ENCODE results near the gene LRRFIP2. TPM values are rescaled to one million over a fixed set of nuclear protein-coding genes. Genes with fewer than 3 reads are reported as not detected.
"Not testable (repeated sequence)": the region's sequence is repeated elsewhere in the genome, so short reads cannot be mapped to it uniquely, and the experiment has no call there.

Gene LRRFIP2
- total RNA-seq, 1 donor from 2014 or later: 60.1 TPM

- no peak for ATAC-seq
- DNase-seq (ENCODE audit: low spot score): no peak
- intact Hi-C loops (cut with DNase I): no loop called here
Observed at GRCh38 chr3:37126856-37127255, 47.5 kb downstream of the LRRFIP2 start.

- ATAC-seq (no peak), DNase-seq (ENCODE audit: low spot score) (no peak)
- intact Hi-C loops (cut with DNase I): no loop called here
Observed at GRCh38 chr3:37125195-37126073, 48.9 kb downstream of the LRRFIP2 start.

GRCh38 chr3:37124435-37124834, 49.9 kb downstream of the LRRFIP2 start:
- intact Hi-C loops (cut with DNase I): no loop called here
- DNase-seq (ENCODE audit: low spot score) (no peak), ATAC-seq (no peak)

- no peak for DNase-seq (ENCODE audit: low spot score)
- intact Hi-C loops (cut with DNase I): no loop called here
- ATAC-seq: no peak
Observed at GRCh38 chr3:37123292-37123691, 51.1 kb downstream of the LRRFIP2 start.

GRCh38 chr3:37122069-37122468, 52.3 kb downstream of the LRRFIP2 start:
- intact Hi-C loops (cut with DNase I); ATAC-seq; DNase-seq (ENCODE audit: low spot score): not testable (repeated sequence)

- DNase-seq (ENCODE audit: low spot score) (no peak), ATAC-seq (no peak)
- intact Hi-C loops (cut with DNase I): no loop called here
Observed at GRCh38 chr3:37118163-37118562, 56.2 kb downstream of the LRRFIP2 start.

GRCh38 chr3:37117548-37117947, 56.8 kb downstream of the LRRFIP2 start:
- ATAC-seq: no peak

GRCh38 chr3:37116998-37117397, 57.4 kb downstream of the LRRFIP2 start:
- no peak for DNase-seq (ENCODE audit: low spot score)
- no peak for ATAC-seq
- intact Hi-C loops (cut with DNase I): no loop called here

More at GRCh38 chr3:37117548-37117947, 56.8 kb downstream of the LRRFIP2 start:
- intact Hi-C loops (cut with DNase I): no loop called here
- DNase-seq (ENCODE audit: low spot score): no peak

- ATAC-seq: no peak
- no peak for DNase-seq (ENCODE audit: low spot score)
- intact Hi-C loops (cut with DNase I): no loop called here
Observed at GRCh38 chr3:37115446-37115845, 58.9 kb downstream of the LRRFIP2 start.

GRCh38 chr3:37114251-37115145, 59.9 kb downstream of the LRRFIP2 start:
- no peak for ATAC-seq
- DNase-seq (ENCODE audit: low spot score): no peak
- intact Hi-C loops (cut with DNase I): no loop called here

GRCh38 chr3:37112987-37113386, 61.4 kb downstream of the LRRFIP2 start:
- DNase-seq (ENCODE audit: low spot score): no peak
- intact Hi-C loops (cut with DNase I): no loop called here

GRCh38 chr3:37111199-37111598, 63.2 kb downstream of the LRRFIP2 start:
- DNase-seq (ENCODE audit: low spot score) (no peak), ATAC-seq (no peak)
- intact Hi-C loops (cut with DNase I): no loop called here

More at GRCh38 chr3:37112987-37113386, 61.4 kb downstream of the LRRFIP2 start:
- ATAC-seq: no peak

GRCh38 chr3:37107846-37108245, 66.5 kb downstream of the LRRFIP2 start:
- intact Hi-C loops (cut with DNase I): no loop called here
- ATAC-seq: no peak
- DNase-seq (ENCODE audit: low spot score): no peak

GRCh38 chr3:37103103-37103808, 71.1 kb downstream of the LRRFIP2 start:
- DNase-seq (ENCODE audit: low spot score) (no peak), ATAC-seq (no peak)
- intact Hi-C loops (cut with DNase I): no loop called here

GRCh38 chr3:37100411-37100810, 74.0 kb downstream of the LRRFIP2 start:
- DNase-seq (ENCODE audit: low spot score) (no peak), ATAC-seq (no peak)
- intact Hi-C loops (cut with DNase I): no loop called here

- no peak for DNase-seq (ENCODE audit: low spot score)
- intact Hi-C loops (cut with DNase I): no loop called here
- ATAC-seq: no peak
Observed at GRCh38 chr3:37099469-37099868, 74.9 kb downstream of the LRRFIP2 start.

- ATAC-seq (no peak), DNase-seq (ENCODE audit: low spot score) (no peak)
- intact Hi-C loops (cut with DNase I): no loop called here
Observed at GRCh38 chr3:37098884-37099283, 75.5 kb downstream of the LRRFIP2 start.

GRCh38 chr3:37097776-37098175, 76.6 kb downstream of the LRRFIP2 start:
- no peak for DNase-seq (ENCODE audit: low spot score)
- ATAC-seq: no peak
- intact Hi-C loops (cut with DNase I): no loop called here

- ATAC-seq (no peak), DNase-seq (ENCODE audit: low spot score) (no peak)
- intact Hi-C loops (cut with DNase I): no loop called here
Observed at GRCh38 chr3:37096975-37097374, 77.4 kb downstream of the LRRFIP2 start.
